Nephron (organoid): Measurements from ENCODE around the gene C22orf31.

Experiments used
- H3K27ac Mint-ChIP-seq, 3 experiments: 2 replicates each; pipeline ENCODE4 v1.8.0; 2020; ENCODE audit warnings: mixed read lengths in 3 of 3, mild to moderate bottlenecking in 2 of 3, moderate library complexity in 1 of 3
- H3K27me3 Mint-ChIP-seq: 2 replicates; pipeline ENCODE4 v1.8.0; 2021; ENCODE audit warnings: low read depth, mild to moderate bottlenecking, moderate library complexity, mixed read lengths
- H3K36me3 Mint-ChIP-seq: 2 replicates; pipeline ENCODE4 v1.8.0; 2020; ENCODE audit warnings: low read depth, mixed read lengths
- H3K4me1 Mint-ChIP-seq: 2 replicates; pipeline ENCODE4 v1.8.0; 2020; ENCODE audit warnings: mixed read lengths
- H3K4me3 Mint-ChIP-seq, 3 experiments: 2 replicates each; pipeline ENCODE4 v1.8.0; 2020; ENCODE audit warnings: mild to moderate bottlenecking in 3 of 3, mixed read lengths in 3 of 3, moderate library complexity in 2 of 3
- H3K9me3 Mint-ChIP-seq: 2 replicates; pipeline ENCODE4 v1.8.0; 2020; ENCODE audit warnings: mixed read lengths
- TF ChIP-seq, protein P1 (sequence below), 3 experiments: fragments of 200-600 bp; sonication (generic); IDR thresholded peaks; one replicate each; pipeline ENCODE4 v1.5.0; 2021; ENCODE audit warnings: antibody characterized with exemption in 3 of 3; ENCODE audit not compliant: unreplicated experiment in 3 of 3

Gene C22orf31

DNA sequence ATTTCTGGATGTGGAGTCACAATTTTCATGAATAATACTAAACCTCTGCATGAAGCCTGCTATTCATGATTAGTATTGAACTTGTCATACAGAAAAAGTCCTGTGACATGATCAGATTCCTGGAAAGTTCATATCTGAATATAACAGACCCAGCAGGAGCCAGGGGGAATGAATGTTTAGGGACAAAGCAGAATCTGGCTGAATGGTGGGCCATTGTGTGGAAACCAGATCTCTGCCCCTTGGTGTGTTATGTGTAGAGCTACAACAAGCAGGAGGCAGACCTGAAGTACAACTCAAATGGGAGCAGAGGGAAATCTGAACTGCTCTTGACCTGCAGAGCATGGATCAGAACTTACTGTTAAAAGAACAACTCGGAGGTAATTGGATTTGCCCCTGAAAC, 41.5 kb upstream of the C22orf31 start:
- no peaks in the 10 kb centered on the region for H3K27me3 Mint-ChIP-seq
- peaks cover 15% of the 10 kb centered on the region for H3K36me3 Mint-ChIP-seq
- H3K27ac Mint-ChIP-seq, result peak overlapping the region; percentile 68 to 82 (median 80)
- TF ChIP-seq, protein P1, sequence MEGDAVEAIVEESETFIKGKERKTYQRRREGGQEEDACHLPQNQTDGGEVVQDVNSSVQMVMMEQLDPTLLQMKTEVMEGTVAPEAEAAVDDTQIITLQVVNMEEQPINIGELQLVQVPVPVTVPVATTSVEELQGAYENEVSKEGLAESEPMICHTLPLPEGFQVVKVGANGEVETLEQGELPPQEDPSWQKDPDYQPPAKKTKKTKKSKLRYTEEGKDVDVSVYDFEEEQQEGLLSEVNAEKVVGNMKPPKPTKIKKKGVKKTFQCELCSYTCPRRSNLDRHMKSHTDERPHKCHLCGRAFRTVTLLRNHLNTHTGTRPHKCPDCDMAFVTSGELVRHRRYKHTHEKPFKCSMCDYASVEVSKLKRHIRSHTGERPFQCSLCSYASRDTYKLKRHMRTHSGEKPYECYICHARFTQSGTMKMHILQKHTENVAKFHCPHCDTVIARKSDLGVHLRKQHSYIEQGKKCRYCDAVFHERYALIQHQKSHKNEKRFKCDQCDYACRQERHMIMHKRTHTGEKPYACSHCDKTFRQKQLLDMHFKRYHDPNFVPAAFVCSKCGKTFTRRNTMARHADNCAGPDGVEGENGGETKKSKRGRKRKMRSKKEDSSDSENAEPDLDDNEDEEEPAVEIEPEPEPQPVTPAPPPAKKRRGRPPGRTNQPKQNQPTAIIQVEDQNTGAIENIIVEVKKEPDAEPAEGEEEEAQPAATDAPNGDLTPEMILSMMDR (IDR thresholded peaks at IDR 0.05; ENCODE audit: unreplicated experiment in 3 of 3), result no peak
- peaks cover 38% of the 10 kb centered on the region for H3K4me1 Mint-ChIP-seq
- H3K4me3 Mint-ChIP-seq, result no peak overlapping the region
- no peaks in the 10 kb centered on the region for H3K9me3 Mint-ChIP-seq

DNA sequence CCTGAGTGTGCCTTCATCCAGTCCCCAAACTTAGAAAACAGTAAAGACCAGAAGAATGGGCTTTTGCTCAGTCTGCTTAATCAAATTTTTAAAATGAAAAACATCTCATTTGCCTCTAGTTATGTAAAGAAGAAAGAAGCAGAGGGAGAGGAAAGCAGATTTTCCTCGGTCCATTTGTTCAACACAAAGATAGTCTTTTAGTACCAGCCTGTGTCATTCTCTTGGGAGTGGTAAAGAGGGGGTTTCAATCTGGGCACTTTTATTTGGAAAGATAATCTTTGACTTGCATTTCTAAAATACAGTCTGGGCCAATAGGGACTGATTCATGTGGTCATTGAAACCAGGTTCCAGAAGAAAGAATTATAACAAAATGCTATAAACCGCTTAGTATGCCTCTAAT, 40.7 kb upstream of the C22orf31 start:
- TF ChIP-seq, protein P1 (IDR thresholded peaks at IDR 0.05; ENCODE audit: unreplicated experiment in 3 of 3), result no peak
- no peaks in the 10 kb centered on the region for H3K9me3 Mint-ChIP-seq
- H3K27me3 Mint-ChIP-seq, result no peaks in the 10 kb centered on the region
- H3K4me1 Mint-ChIP-seq, result peaks cover 43% of the 10 kb centered on the region
- peaks cover 15% of the 10 kb centered on the region for H3K36me3 Mint-ChIP-seq
- H3K4me3 Mint-ChIP-seq, result no peak overlapping the region
- peak overlapping the region; percentile 23 to 80 (median 68) for H3K27ac Mint-ChIP-seq

DNA sequence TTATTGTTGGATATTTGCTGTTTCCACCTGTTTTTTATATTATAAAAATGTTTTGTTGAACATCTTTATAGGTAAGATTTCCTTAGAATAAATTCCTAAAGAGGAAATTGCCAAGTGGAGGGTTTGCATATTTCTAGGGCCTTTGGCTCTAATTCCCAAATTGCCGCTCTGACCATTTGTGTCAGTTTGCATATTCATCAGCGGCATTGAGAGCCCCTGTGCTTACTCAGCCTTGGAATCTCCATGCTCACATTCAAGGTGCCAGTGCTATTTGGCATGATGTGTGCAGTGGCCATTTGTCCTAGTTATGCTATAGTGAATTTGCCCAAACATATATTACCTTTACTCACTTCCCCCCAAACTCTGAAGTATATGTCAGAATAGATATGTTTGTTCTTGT, 36.7 kb upstream of the C22orf31 start:
- H3K9me3 Mint-ChIP-seq, result no peaks in the 10 kb centered on the region
- peaks cover 60% of the 10 kb centered on the region for H3K4me1 Mint-ChIP-seq
- no peaks in the 10 kb centered on the region for H3K27me3 Mint-ChIP-seq
- TF ChIP-seq, protein P1 (IDR thresholded peaks at IDR 0.05; ENCODE audit: unreplicated experiment in 3 of 3), result no peak
- peak overlapping the region in 1 of 3 experiments; percentile 38 for H3K27ac Mint-ChIP-seq
- peaks cover 32% of the 10 kb centered on the region for H3K36me3 Mint-ChIP-seq
- no peak overlapping the region for H3K4me3 Mint-ChIP-seq

DNA sequence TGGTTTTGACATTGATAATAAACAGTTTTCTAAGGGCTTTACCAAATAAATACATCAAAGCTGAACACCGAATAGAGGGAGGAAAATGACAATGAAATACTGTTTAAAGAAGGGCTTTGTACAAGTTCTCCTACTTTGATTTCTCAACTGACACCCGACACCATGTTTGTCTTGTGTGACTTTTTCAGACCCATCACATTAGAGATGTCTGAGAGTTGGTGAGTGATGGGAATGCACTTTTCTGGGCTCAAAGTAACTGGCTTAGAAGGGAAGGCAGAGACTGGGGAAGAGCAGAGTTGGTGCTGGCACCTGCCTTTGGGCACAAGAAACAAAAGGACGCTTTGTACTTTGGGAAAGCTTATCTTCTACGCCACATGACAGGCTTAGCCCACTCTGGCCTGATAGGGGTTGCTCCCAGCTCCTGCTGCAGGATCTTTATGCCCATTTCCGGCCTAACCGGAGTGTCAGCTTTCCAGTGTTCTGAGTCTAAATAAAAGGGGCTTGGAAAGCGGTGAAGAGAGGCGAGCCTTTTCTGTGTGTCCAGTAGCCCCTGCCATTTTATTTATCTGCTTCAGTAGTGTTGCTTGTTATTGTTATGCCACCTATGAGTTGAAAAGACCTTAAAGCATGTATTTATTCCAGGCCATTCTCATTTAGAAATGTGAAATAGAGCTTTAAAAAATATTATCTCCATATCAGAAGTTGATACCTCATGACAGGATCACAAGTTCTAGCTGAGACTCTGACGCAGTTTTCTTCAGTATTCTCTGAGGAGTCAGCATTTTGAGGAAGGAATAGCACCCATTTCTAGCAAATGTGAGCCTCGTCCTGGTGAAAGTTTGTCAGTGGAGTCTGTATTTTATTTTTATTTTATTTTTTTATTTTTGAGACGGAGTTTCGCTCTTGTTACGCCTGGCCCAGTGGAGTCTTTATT, 35.4 kb upstream of the C22orf31 start:
- Mint-ChIP-seq H3K4me1 (peaks cover 56% of the 10 kb centered on the region), H3K27me3 (no peaks in the 10 kb centered on the region), H3K9me3 (no peaks in the 10 kb centered on the region), H3K36me3 (peaks cover 32% of the 10 kb centered on the region), H3K27ac (peak overlapping the region; percentile 75 to 89 (median 81)), H3K4me3 (peak overlapping the region in 1 of 3 experiments; percentile 2)
- TF ChIP-seq, protein P1 (IDR thresholded peaks at IDR 0.05; ENCODE audit: unreplicated experiment in 3 of 3), result no peak

DNA sequence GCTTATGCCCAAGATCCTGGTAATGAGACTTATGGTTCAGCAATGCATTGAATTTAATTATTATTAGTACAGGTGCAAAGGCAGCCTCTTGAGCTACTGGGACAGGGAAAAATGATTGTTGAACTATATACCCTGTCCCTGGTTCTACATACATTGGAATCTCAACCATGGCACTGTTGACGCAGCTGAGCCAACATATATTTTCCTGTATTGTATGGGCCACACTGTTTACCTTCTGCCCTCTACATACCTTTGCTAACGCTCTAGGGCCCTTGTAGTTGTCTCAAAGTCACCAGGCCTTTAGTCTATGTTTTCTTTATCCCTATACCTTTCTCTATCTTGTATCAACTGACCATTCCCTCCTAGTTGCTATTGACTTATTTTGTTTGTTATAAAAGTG, 33.8 kb upstream of the C22orf31 start:
- H3K27ac Mint-ChIP-seq, result peak overlapping the region in 2 of 3 experiments; percentile 75 to 89
- TF ChIP-seq, protein P1 (IDR thresholded peaks at IDR 0.05; ENCODE audit: unreplicated experiment in 3 of 3), result no peak
- peaks cover 62% of the 10 kb centered on the region for H3K4me1 Mint-ChIP-seq
- H3K27me3 Mint-ChIP-seq, result no peaks in the 10 kb centered on the region
- H3K4me3 Mint-ChIP-seq, result no peak overlapping the region
- no peaks in the 10 kb centered on the region for H3K9me3 Mint-ChIP-seq
- H3K36me3 Mint-ChIP-seq, result peaks cover 32% of the 10 kb centered on the region
